ENCODE measurements around the gene ZNRF3. TPM values are rescaled to one million over a fixed set of nuclear protein-coding genes. Genes with fewer than 3 reads are reported as not detected.

The ZNRF3 gene
- polyA plus RNA-seq, 3 donors, result 0.13 TPM; not detected in 2

DNA sequence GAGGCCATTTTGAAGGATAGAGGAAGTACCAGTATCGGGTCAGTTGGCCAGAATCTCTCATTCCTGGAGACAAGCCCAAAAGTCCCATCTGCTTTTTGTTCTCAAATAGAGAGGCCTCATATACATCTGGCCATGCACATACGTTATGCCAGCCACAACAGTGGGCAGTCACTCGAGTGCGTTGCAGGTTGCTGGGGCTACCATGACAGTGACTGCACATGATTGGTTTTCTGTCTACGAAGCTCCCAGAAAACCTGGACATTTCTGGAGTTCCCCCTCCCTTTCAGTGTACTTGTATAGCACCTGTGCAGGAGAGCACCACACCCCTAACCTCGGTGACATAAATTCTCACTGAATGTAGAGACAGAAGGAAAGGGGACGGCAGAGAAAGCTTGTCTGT, 116.1 kb downstream of the ZNRF3 start:
- H3K4me1 Mint-ChIP-seq, result no peaks in the 10 kb centered on the region
- H3K9me3 Mint-ChIP-seq, result peaks cover 0 to 2% (median 0%) of the 10 kb centered on the region in 7 donors
- H3K9me3 ChIP-seq (replicated peaks in 1 of 2; ENCODE audit: control insufficient read depth in 1 of 2, insufficient read depth in 1 of 2, low read length in 2 of 2), result no peaks in the 10 kb centered on the region
- TF ChIP-seq, protein P1, sequence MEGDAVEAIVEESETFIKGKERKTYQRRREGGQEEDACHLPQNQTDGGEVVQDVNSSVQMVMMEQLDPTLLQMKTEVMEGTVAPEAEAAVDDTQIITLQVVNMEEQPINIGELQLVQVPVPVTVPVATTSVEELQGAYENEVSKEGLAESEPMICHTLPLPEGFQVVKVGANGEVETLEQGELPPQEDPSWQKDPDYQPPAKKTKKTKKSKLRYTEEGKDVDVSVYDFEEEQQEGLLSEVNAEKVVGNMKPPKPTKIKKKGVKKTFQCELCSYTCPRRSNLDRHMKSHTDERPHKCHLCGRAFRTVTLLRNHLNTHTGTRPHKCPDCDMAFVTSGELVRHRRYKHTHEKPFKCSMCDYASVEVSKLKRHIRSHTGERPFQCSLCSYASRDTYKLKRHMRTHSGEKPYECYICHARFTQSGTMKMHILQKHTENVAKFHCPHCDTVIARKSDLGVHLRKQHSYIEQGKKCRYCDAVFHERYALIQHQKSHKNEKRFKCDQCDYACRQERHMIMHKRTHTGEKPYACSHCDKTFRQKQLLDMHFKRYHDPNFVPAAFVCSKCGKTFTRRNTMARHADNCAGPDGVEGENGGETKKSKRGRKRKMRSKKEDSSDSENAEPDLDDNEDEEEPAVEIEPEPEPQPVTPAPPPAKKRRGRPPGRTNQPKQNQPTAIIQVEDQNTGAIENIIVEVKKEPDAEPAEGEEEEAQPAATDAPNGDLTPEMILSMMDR (IDR thresholded peaks at IDR 0.05), result no peak
- DNase-seq, result no peak
- no peaks in the 10 kb centered on the region for H3K79me2 ChIP-seq (ENCODE audit: insufficient read depth, low read length)
- peaks cover 0 to 3% of the 10 kb centered on the region in 2 donors for H3K27me3 ChIP-seq (ENCODE audit: control insufficient read depth in 2 of 2, insufficient read depth in 2 of 2, low read length in 2 of 2)
- no peaks in the 10 kb centered on the region for H3K4me1 ChIP-seq (ENCODE audit: control insufficient read depth in 1 of 2, insufficient read depth in 2 of 2, low read length in 2 of 2)
- peaks cover 6 to 18% (median 17%) of the 10 kb centered on the region in 3 donors for H3K27me3 Mint-ChIP-seq (ENCODE audit: low read depth in 3 of 3)
- no peak overlapping the region for H3K9ac ChIP-seq (ENCODE audit: insufficient read depth, low read length, poor library complexity, severe bottlenecking)
- no peak overlapping the region for H2AFZ ChIP-seq (ENCODE audit: insufficient read depth, low read depth, low read length, poor library complexity, severe bottlenecking)
- H3K36me3 Mint-ChIP-seq, result no peaks in the 10 kb centered on the region
- no peak overlapping the region for H3K27ac ChIP-seq (ENCODE audit: low read depth in 1 of 2, low read length in 2 of 2)
- H3K4me3 Mint-ChIP-seq, result no peak overlapping the region
- no peaks in the 10 kb centered on the region for H3K36me3 ChIP-seq (replicated peaks in 1 of 2; ENCODE audit: control insufficient read depth in 1 of 2, insufficient read depth in 2 of 2, low read length in 2 of 2)
- H3K27ac Mint-ChIP-seq, result no peak overlapping the region
- H3K4me3 ChIP-seq (replicated peaks in 1 of 3; ENCODE audit: low read depth in 2 of 3, low read length in 3 of 3), result no peak overlapping the region
- 91% methylated on average over 5 of the region's 7 CpGs for WGBS (ENCODE audit: insufficient coverage)
- no peaks in the 10 kb centered on the region for H4K20me1 ChIP-seq (ENCODE audit: insufficient read depth, low read length)
- intact Hi-C loops (cut with micrococcal nuclease), result no loop called here
- no peak overlapping the region for H3K4me2 ChIP-seq (replicated peaks; ENCODE audit: extremely low read depth, low read length, poor library complexity, severe bottlenecking)

DNA sequence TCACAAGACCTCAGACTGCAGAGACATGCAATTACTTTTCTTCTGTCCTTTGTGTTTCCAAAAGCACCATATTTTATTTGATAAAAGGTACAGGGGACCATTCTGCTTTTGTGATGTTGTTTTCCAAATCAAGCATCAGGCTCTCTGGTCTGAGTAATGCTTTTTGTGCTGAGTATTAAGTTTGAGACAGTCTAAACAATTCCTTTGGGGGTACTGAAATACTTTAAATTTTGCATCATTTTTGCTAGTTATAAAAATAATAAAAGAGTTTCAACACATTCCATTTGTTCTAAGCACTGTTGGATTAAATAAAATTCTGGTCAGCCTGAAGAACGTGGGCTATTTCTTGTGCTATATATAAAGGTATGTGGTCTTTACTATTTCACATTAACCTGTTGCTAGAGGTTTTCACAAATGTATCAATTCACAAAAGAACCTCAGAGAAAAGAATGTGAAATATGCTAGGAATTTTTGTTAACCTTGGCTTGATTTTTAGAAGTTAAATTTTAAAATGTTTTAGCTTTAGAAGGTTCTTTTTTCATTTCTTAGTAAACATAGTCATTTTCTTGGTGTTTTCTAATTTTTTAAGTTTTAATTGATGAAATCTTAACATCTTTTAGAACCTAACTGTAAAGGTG, 116.7 kb downstream of the ZNRF3 start:
- Histone ChIP-seq H3K27me3 (ENCODE audit: control insufficient read depth in 2 of 2, insufficient read depth in 2 of 2, low read length in 2 of 2) (peaks cover 0 to 9% of the 10 kb centered on the region in 2 donors), H3K9ac (ENCODE audit: insufficient read depth, low read length, poor library complexity, severe bottlenecking) (no peak overlapping the region), H3K4me3 (replicated peaks in 1 of 3; ENCODE audit: low read depth in 2 of 3, low read length in 3 of 3) (no peak overlapping the region), H2AFZ (ENCODE audit: insufficient read depth, low read depth, low read length, poor library complexity, severe bottlenecking) (no peak overlapping the region), H3K9me3 (replicated peaks in 1 of 2; ENCODE audit: control insufficient read depth in 1 of 2, insufficient read depth in 1 of 2, low read length in 2 of 2) (no peaks in the 10 kb centered on the region), H3K4me2 (replicated peaks; ENCODE audit: extremely low read depth, low read length, poor library complexity, severe bottlenecking) (no peak overlapping the region), H3K79me2 (ENCODE audit: insufficient read depth, low read length) (no peaks in the 10 kb centered on the region), H3K27ac (ENCODE audit: low read depth in 1 of 2, low read length in 2 of 2) (no peak overlapping the region), H4K20me1 (ENCODE audit: insufficient read depth, low read length) (no peaks in the 10 kb centered on the region), H3K4me1 (ENCODE audit: control insufficient read depth in 1 of 2, insufficient read depth in 2 of 2, low read length in 2 of 2) (no peaks in the 10 kb centered on the region), H3K36me3 (replicated peaks in 1 of 2; ENCODE audit: control insufficient read depth in 1 of 2, insufficient read depth in 2 of 2, low read length in 2 of 2) (no peaks in the 10 kb centered on the region)
- TF ChIP-seq, protein P1 (IDR thresholded peaks at IDR 0.05), result no peak
- no peak for DNase-seq
- WGBS (ENCODE audit: insufficient coverage), result no CpG with 5 or more reads among the region's 1 CpG
- Mint-ChIP-seq H3K27ac (no peak overlapping the region), H3K4me3 (no peak overlapping the region), H3K36me3 (no peaks in the 10 kb centered on the region), H3K27me3 (ENCODE audit: low read depth in 3 of 3) (peaks cover 9 to 23% (median 22%) of the 10 kb centered on the region in 3 donors), H3K4me1 (peaks cover 1% of the 10 kb centered on the region), H3K9me3 (peaks cover 0 to 2% (median 0%) of the 10 kb centered on the region in 7 donors)
- intact Hi-C loops (cut with micrococcal nuclease), result no loop called here
